ENCODE measurements around the gene CAMKK2.

GRCh38 chr12:121277374-121277759 is 19.1 kb downstream of the CAMKK2 start:
- no peak for TF ChIP-seq CTCF (conservative IDR thresholded peaks at IDR 0.05; ENCODE audit: low read depth, low read length)
- no peak for TF ChIP-seq MXI1 (IDR thresholded peaks at IDR 0.05; ENCODE audit: borderline replicate concordance, low read depth, low read length)
- no peak for TF ChIP-seq FOS (IDR thresholded peaks at IDR 0.05; ENCODE audit: low read depth, low read length)
